Fibroblast of mammary gland (primary cell): ENCODE measurements around the gene PCP4L1.
A peak's percentile ranks its signal among the peaks of the same experiment; 100 is the strongest.
"Not testable (repeated sequence)": the region's sequence is repeated elsewhere in the genome, so short reads cannot be mapped to it uniquely, and the experiment has no call there.

ENCODE experiments used
- DNase-seq: peaks from one replicate; pipeline ENCODE4 v3.0.0-alpha.2; 2010; ENCODE audit warnings: low read depth
- H3K4me3 ChIP-seq: 2 replicates; pipeline ENCODE4 v1.5.1; 2011; ENCODE audit warnings: low read depth, mild to moderate bottlenecking, low read length, moderate library complexity; ENCODE audit not compliant: control insufficient read depth
- CTCF ChIP-seq: conservative IDR thresholded peaks from 2 replicates; pipeline ENCODE4 v1.5.1; 2011; ENCODE audit warnings: low read depth, low read length, inconsistent platforms; ENCODE audit not compliant: control insufficient read depth, insufficient read depth

Gene PCP4L1

DNA sequence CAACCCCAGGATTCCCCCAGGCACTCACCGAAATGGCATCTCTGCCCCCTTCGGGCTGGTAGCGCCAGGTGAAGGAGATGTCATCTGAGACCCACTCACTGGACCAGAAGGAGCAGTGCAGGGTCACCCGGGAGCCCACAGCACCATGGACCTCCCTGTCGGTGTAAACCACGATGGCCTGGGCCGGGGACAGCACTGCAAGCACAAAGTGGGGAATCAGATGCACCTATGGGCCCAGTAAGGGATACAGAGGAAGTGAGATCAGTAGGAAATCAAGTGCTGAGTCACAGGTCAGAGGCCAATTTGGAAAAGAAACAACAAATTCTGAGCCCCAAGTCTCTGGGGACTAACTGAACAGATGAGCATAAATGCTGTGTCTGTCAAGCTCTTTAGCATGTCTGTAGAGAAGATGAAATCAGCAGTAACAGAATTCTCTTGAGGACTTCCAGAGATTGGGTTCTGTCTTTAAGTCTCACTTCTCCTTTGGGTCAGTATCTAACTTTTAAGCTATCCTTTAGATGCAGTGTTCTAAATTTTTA is 48.8 kb downstream of the PCP4L1 start:
- no peak overlapping the region for H3K4me3 ChIP-seq

GRCh38 chr1:161307892-161308638 is 49.5 kb downstream of the PCP4L1 start:
- DNase-seq, result peak; percentile 60
- TF ChIP-seq CTCF, result no peak

More for the DNA sequence above, 48.8 kb downstream of the PCP4L1 start:
- DNase-seq, result peak; percentile 91
- TF ChIP-seq CTCF, result no peak

DNA sequence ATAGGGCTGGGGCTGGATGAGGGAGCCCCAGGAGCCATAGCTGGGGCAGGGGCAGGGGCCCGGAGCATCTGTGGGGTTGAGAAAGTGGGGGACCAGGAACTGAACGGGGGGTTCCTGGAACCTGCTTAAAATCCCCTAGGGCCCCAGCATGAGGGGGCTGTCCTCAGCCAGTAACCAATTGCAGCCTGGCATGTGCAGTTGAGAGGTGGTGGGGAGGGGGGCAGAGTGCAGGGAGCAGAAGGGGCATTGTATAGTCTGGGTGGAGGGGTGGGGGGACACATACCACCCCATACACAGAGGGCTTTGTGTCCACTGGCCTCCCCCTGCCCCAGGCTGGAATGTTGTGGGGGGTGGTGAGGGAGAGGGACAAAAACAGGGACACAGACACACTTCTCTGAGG is 51.3 kb downstream of the PCP4L1 start, which contains the start of gene MPZ:
MPZ (minus strand) TSS at position 101 of the 400 bp plus-strand sequence; CDS start at position 38, 63 bp downstream.
- DNase-seq, result no peak
- TF ChIP-seq CTCF, result no peak
- no peak within 1 kb of the TSS for H3K4me3 ChIP-seq

More at GRCh38 chr1:161307892-161308638, 49.5 kb downstream of the PCP4L1 start:
- H3K4me3 ChIP-seq, result no peak overlapping the region

GRCh38 chr1:161311595-161312181 is 53.1 kb downstream of the PCP4L1 start:
- DNase-seq, result no peak
- no peak overlapping the region for H3K4me3 ChIP-seq
- TF ChIP-seq CTCF, result no peak

- no peak for TF ChIP-seq CTCF
- no peak for DNase-seq
- peak overlapping the region; percentile 97 for H3K4me3 ChIP-seq
Observed at GRCh38 chr1:161313554-161314200, 55.1 kb downstream of the PCP4L1 start.

DNA sequence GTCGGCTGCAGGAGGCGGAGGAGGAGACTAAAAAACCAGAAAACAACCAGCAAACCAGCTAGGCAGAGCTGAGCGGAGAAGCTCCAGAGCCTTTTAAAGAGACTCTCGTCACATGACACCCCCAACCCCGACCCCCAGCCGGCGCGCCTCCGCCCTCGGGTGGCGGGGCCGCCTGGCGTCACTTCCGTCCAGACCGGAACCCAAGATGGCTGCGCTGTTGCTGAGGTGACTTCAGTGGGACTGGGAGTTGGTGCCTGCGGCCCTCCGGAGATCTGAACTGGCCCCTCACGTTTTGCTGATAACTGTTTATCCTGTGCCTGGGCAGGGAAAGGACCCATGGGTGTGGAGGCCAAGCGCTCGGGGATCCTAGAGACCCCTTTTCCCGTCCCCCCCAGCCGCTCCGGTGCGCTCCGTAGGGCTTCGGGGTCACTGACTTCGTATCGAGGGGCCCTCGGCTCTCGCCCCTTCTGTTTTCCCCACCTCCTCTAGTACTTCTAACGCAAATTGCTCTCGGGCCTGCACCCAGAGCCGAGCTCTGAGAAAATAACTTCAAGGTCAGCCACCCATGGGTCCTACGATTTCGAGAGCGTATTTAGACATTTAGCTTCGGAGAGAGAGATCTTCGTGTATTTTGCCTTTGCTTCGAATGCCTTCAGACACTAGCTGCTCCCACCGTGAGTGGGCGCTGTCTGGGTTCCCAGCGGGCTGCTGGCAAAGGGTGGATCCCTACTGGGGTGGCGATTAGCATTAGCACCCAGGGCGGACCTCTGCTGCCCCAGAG is 55.8 kb downstream of the PCP4L1 start, which contains the start of gene SDHC:
SDHC (plus strand) TSS at position 181 of the 781 bp plus-strand sequence; CDS start at position 206, 25 bp downstream.
- peak within 1 kb of the TSS; percentile 97 for H3K4me3 ChIP-seq
- TF ChIP-seq CTCF, result peak; percentile 40
- DNase-seq, result peak; percentile 86

- DNase-seq, H3K4me3 ChIP-seq: not testable (repeated sequence)
Observed at GRCh38 chr1:161315841-161316674, 57.5 kb downstream of the PCP4L1 start.
